IMR-90 (cell line): ENCODE data around the gene ARR3. TPM values are rescaled to one million over a fixed set of nuclear protein-coding genes. Genes with fewer than 3 reads are reported as not detected.

Experiments
- ATAC-seq: fragments of 200-7000 bp; cut with Tn5 transposase; 2 replicates; pipeline ENCODE4 v1.9.1; 2020; ENCODE audit warnings: low read depth, mild to moderate bottlenecking, moderate library complexity
- BruUV-seq: library from RNA; stranded (reverse); fragments of 400-500 nt; replicated peaks from 2 replicates; lab custom pipeline; 2021; lab: Mats Ljungman, UMichigan
- CTCF ChIA-PET: fragments of 300-600 bp; formaldehyde crosslinking; extraction: SDS; loops from one replicate; lab custom pipeline; 2021; ENCODE audit warnings: antibody characterized with exemption; lab: Yijun Ruan, JAX
- POLR2A ChIA-PET: fragments of 300-600 bp; sonication (Branson Sonifier 250); formaldehyde crosslinking; loops from one replicate; lab custom pipeline; 2022; ENCODE audit warnings: antibody characterized with exemption; ENCODE audit not compliant: unreplicated experiment; lab: Charles Lee
- DNase-seq: peaks from one replicate; pipeline ENCODE4 v3.0.0; 2013
- H2AFZ ChIP-seq: replicated peaks from 2 replicates; pipeline ENCODE3; 2013; ENCODE audit warnings: low read length, mild to moderate bottlenecking; ENCODE audit not compliant: poor library complexity
- H2AK5ac ChIP-seq: 2 replicates; pipeline ENCODE4 v1.6.1; 2013; ENCODE audit warnings: low read depth, low read length, inconsistent platforms
- H2AK9ac ChIP-seq: replicated peaks from 2 replicates; pipeline ENCODE3; 2013; ENCODE audit warnings: mild to moderate bottlenecking, low read depth, low read length, moderate library complexity; ENCODE audit not compliant: poor library complexity
- H2BK120ac ChIP-seq: 2 replicates; pipeline ENCODE4 v1.6.1; 2013; ENCODE audit warnings: low read depth, low read length, inconsistent platforms
- H2BK15ac ChIP-seq: 3 replicates; pipeline ENCODE4 v1.6.1; 2013; ENCODE audit warnings: low read depth, low read length, inconsistent platforms
- H2BK20ac ChIP-seq: 2 replicates; pipeline ENCODE4 v1.6.1; 2013; ENCODE audit warnings: low read depth, mild to moderate bottlenecking, inconsistent platforms, low read length, moderate library complexity
- H2BK5ac ChIP-seq: 2 replicates; pipeline ENCODE4 v1.6.1; 2013; ENCODE audit warnings: mild to moderate bottlenecking, low read depth, low read length, inconsistent platforms; ENCODE audit not compliant: poor library complexity, severe bottlenecking
- H3K14ac ChIP-seq: replicated peaks from 2 replicates; pipeline ENCODE4 v1.6.1; 2013; ENCODE audit warnings: low read depth, low read length, inconsistent platforms
- H3K18ac ChIP-seq: 2 replicates; pipeline ENCODE4 v1.6.1; 2013; ENCODE audit warnings: low read depth, low read length, control low read depth
- H3K23ac ChIP-seq: 2 replicates; pipeline ENCODE4 v1.6.1; 2013; ENCODE audit warnings: low read depth, low read length, inconsistent platforms
- H3K27ac ChIP-seq: 2 replicates; pipeline ENCODE4 v1.5.1; 2013; ENCODE audit warnings: mild to moderate bottlenecking, control low read depth, low read length; ENCODE audit not compliant: insufficient read depth
- H3K27me3 ChIP-seq: 2 replicates; pipeline ENCODE4 v1.6.1; 2013; ENCODE audit warnings: low read length; ENCODE audit not compliant: control insufficient read depth, insufficient read depth
- H3K36me3 ChIP-seq: 2 replicates; pipeline ENCODE4 v1.6.1; 2013; ENCODE audit warnings: low read length, mixed read lengths; ENCODE audit not compliant: control insufficient read depth, insufficient read depth
- H3K4ac ChIP-seq: 2 replicates; pipeline ENCODE4 v1.6.1; 2013; ENCODE audit warnings: low read depth, low read length, inconsistent platforms
- H3K4me1 ChIP-seq: 2 replicates; pipeline ENCODE4 v1.6.1; 2013; ENCODE audit warnings: low read length, mixed read lengths; ENCODE audit not compliant: control insufficient read depth, insufficient read depth
- H3K4me2 ChIP-seq: 2 replicates; pipeline ENCODE4 v1.6.1; 2013; ENCODE audit warnings: low read depth, mild to moderate bottlenecking, control low read depth, low read length, moderate library complexity
- H3K4me3 ChIP-seq: 2 replicates; pipeline ENCODE4 v1.5.1; 2013; ENCODE audit warnings: low read depth, mild to moderate bottlenecking, control low read depth, low read length, moderate library complexity; ENCODE audit not compliant: insufficient read depth
- H3K56ac ChIP-seq: 2 replicates; pipeline ENCODE4 v1.6.1; 2013; ENCODE audit warnings: low read length, inconsistent platforms; ENCODE audit not compliant: insufficient read depth; ENCODE audit errors: extremely low read depth
- H3K79me1 ChIP-seq, 2 experiments: 2 replicates each; pipeline ENCODE4 v1.6.1; 2013; ENCODE audit warnings: low read length in 2 of 2, inconsistent platforms in 1 of 2, low read depth in 1 of 2
- H3K9ac ChIP-seq: 2 replicates; pipeline ENCODE4 v1.6.1; 2013; ENCODE audit warnings: low read depth, low read length, control low read depth
- H3K9me1 ChIP-seq: 2 replicates; pipeline ENCODE4 v1.6.1; 2013; ENCODE audit warnings: low read length, inconsistent platforms; ENCODE audit not compliant: insufficient read depth
- H3K9me3 ChIP-seq: 2 replicates; pipeline ENCODE4 v1.6.1; 2013; ENCODE audit warnings: low read length; ENCODE audit not compliant: control insufficient read depth, insufficient read depth
- H4K20me1 ChIP-seq: 2 replicates; pipeline ENCODE4 v1.6.1; 2013; ENCODE audit warnings: low read length, inconsistent platforms; ENCODE audit not compliant: insufficient read depth
- H4K5ac ChIP-seq: 2 replicates; pipeline ENCODE4 v1.6.1; 2013; ENCODE audit warnings: mild to moderate bottlenecking, low read depth, low read length, control low read depth
- H4K8ac ChIP-seq, 2 experiments: 2 replicates each; pipeline ENCODE4 v1.6.1; 2013; ENCODE audit warnings: low read depth in 2 of 2, low read length in 2 of 2, control low read depth in 1 of 2, inconsistent platforms in 1 of 2
- H4K91ac ChIP-seq: 2 replicates; pipeline ENCODE4 v1.6.1; 2013; ENCODE audit warnings: low read depth, low read length, inconsistent platforms; ENCODE audit not compliant: insufficient read depth
- BHLHE40 ChIP-seq: fragments of 150-350 bp; IDR thresholded peaks from 2 replicates; pipeline ENCODE4 v1.6.1; 2016; ENCODE audit warnings: mild to moderate bottlenecking, low read depth, low read length
- CEBPB ChIP-seq: IDR thresholded peaks from 2 replicates; pipeline ENCODE4 v1.6.1; 2012; ENCODE audit warnings: low read depth, low read length, improper control_type of control experiment
- CHD1 ChIP-seq: IDR thresholded peaks from 2 replicates; pipeline ENCODE4 v1.6.1; 2012; ENCODE audit warnings: low read depth, low read length, improper control_type of control experiment
- CTCF ChIP-seq: conservative IDR thresholded peaks from 2 replicates; pipeline ENCODE4 v1.5.1; 2012; ENCODE audit warnings: mild to moderate bottlenecking, low read depth, low read length, improper control_type of control experiment
- ELK1 ChIP-seq: fragments of 150-350 bp; IDR thresholded peaks from 2 replicates; pipeline ENCODE4 v1.6.1; 2016; ENCODE audit warnings: low read depth, mild to moderate bottlenecking, low read length, moderate library complexity, borderline replicate concordance
- FOS ChIP-seq: fragments of 150-350 bp; IDR thresholded peaks from 2 replicates; pipeline ENCODE4 v1.6.1; 2016; ENCODE audit warnings: low read depth, low read length
- MAFK ChIP-seq: IDR thresholded peaks from 2 replicates; pipeline ENCODE4 v1.6.1; 2012; ENCODE audit warnings: low read depth, low read length, improper control_type of control experiment
- MAZ ChIP-seq: IDR thresholded peaks from 2 replicates; pipeline ENCODE4 v1.6.1; 2012; ENCODE audit warnings: low read depth, mild to moderate bottlenecking, low read length, improper control_type of control experiment, moderate library complexity, borderline replicate concordance
- MXI1 ChIP-seq: IDR thresholded peaks from 2 replicates; pipeline ENCODE4 v1.6.1; 2012; ENCODE audit warnings: low read depth, mild to moderate bottlenecking, low read length, moderate library complexity, borderline replicate concordance
- NFE2L2 ChIP-seq: fragments of 150-350 bp; IDR thresholded peaks from 2 replicates; pipeline ENCODE4 v1.6.1; 2016; ENCODE audit warnings: low read depth, mild to moderate bottlenecking, low read length
- RAD21 ChIP-seq: IDR thresholded peaks from 2 replicates; pipeline ENCODE4 v1.6.1; 2012; ENCODE audit warnings: low read length, improper control_type of control experiment
- RCOR1 ChIP-seq: IDR thresholded peaks from 2 replicates; pipeline ENCODE4 v1.6.1; 2012; ENCODE audit warnings: mild to moderate bottlenecking, low read length, improper control_type of control experiment; ENCODE audit not compliant: insufficient replicate concordance
- RFX5 ChIP-seq: IDR thresholded peaks from 2 replicates; pipeline ENCODE4 v1.8.0; 2012; ENCODE audit warnings: low read depth, mild to moderate bottlenecking, low read length, moderate library complexity
- SMC3 ChIP-seq: fragments of 150-350 bp; IDR thresholded peaks from 2 replicates; pipeline ENCODE4 v1.6.1; 2016; ENCODE audit warnings: low read depth, mild to moderate bottlenecking, antibody characterized with exemption, low read length, moderate library complexity
- WGBS, 2 experiments: methylation state at CpG; one replicate each; pipeline versions ENCODE4 v1.1.5 to v1.1.7; 2013; ENCODE audit warnings: missing lambda C conversion rate in 2 of 2; ENCODE audit not compliant: insufficient read length in 1 of 2; ENCODE audit errors: extremely low coverage in 2 of 2; 5-methylcytosine and 5-hydroxymethylcytosine counted together
- dilution Hi-C: fragments of 300-500 bp; cut with HindIII; formaldehyde crosslinking; loops from one replicate; pipeline ENCODE4 v1.14.3; 2018; ENCODE audit warnings: low sequenced_read_pairs; ENCODE audit not compliant: unreplicated experiment
- in situ Hi-C: fragments of 300-500 bp; cut with MboI; formaldehyde crosslinking; loops from 3 replicates; pipeline ENCODE4 v1.14.3; 2019; ENCODE audit warnings: low sequenced_read_pairs, inconsistent platforms, mixed read lengths
- intact Hi-C: fragments of 100-400 bp; cut with micrococcal nuclease; formaldehyde crosslinking; loops from 2 replicates; pipeline ENCODE4 v1.10.0; 2022
- polyA plus RNA-seq, 3 experiments: library from polyadenylated mRNA; depleted of rRNA; stranded (reverse); fragments of >200 nt; gene quantifications; 2 replicates each; pipeline ENCODE4 v1.2.3, GENCODE V29; 2012; ENCODE audit warnings: low replicate concordance in 1 of 3
- total RNA-seq: library from RNA; depleted of rRNA; stranded (reverse); fragments of >200 nt; gene quantifications from 2 replicates; pipeline ENCODE4 v1.2.3, GENCODE V29; 2012

Gene ARR3
- total and polyA plus RNA-seq, 2 of the 4 experiments (the other 2 are of a cell fraction): not detected

- no peaks in the 10 kb centered on the region for H3K36me3 ChIP-seq
- no peak overlapping the region for H2BK5ac ChIP-seq
- H2BK20ac ChIP-seq: no peak overlapping the region
- no peak overlapping the region for H2AK5ac ChIP-seq
- no TSS peak for BruUV-seq
- no peak overlapping the region for H2AFZ ChIP-seq
- no peak overlapping the region for H3K14ac ChIP-seq
- no peaks in the 10 kb centered on the region for H4K20me1 ChIP-seq
- 0 out of 2 replicates have a peak, but pooled peaks cover 2% of the 10 kb centered on the region for H3K4me1 ChIP-seq
- no peaks in the 10 kb centered on the region for H3K9me1 ChIP-seq
- H3K27me3 ChIP-seq: no peaks in the 10 kb centered on the region; the same call in 1 of the 2 replicates
- no peak overlapping the region for H4K91ac ChIP-seq
- H3K4me3 ChIP-seq: no peak overlapping the region
- H3K4me2 ChIP-seq: peak overlapping the region; percentile 81; the same call in 1 of the 2 replicates
- in situ Hi-C loops: no loop called here
- H3K9me3 ChIP-seq: no peaks in the 10 kb centered on the region
- ChIA-PET POLR2A (no interaction called here), CTCF (no interaction called here)
- H3K18ac ChIP-seq: peak overlapping the region; percentile 36; the same call in 1 of the 2 replicates
- dilution Hi-C loops: no loop called here
- no CpG with 5 or more reads among the region's 1 CpG for WGBS, 2 experiments
- no peak overlapping the region for H2AK9ac ChIP-seq
- no peak overlapping the region for H3K4ac ChIP-seq
- ATAC-seq: no peak
- TF ChIP-seq SMC3: no peak
- TF ChIP-seq MXI1: no peak
- no peak for TF ChIP-seq RCOR1
- TF ChIP-seq CEBPB: no peak
- TF ChIP-seq CHD1: no peak
- no peak for TF ChIP-seq CTCF
- no peak for TF ChIP-seq MAFK
- no peak for TF ChIP-seq BHLHE40
- TF ChIP-seq RAD21: no peak
- TF ChIP-seq NFE2L2: no peak
- no peak for TF ChIP-seq FOS
- no peak for TF ChIP-seq MAZ
- no peak for TF ChIP-seq RFX5
- no peak for TF ChIP-seq ELK1
- H3K79me1 ChIP-seq: peaks cover 0 to 12% of the 10 kb centered on the region in 2 experiments; a peak in 3 of 4 replicates
- peak; percentile 52 for DNase-seq
- no peak overlapping the region for H3K23ac ChIP-seq
- intact Hi-C loops: loop anchor here (5.0 kb wide), 1 partner anchor 1801 kb away; no protein-coding TSS in a partner anchor
- no peak overlapping the region for H2BK120ac ChIP-seq
- no peak overlapping the region for H3K27ac ChIP-seq
- H4K5ac ChIP-seq: no peak overlapping the region
- H2BK15ac ChIP-seq: no peak overlapping the region
- no peak overlapping the region for H3K9ac ChIP-seq
- no peak overlapping the region for H4K8ac ChIP-seq
- no peak overlapping the region for H3K56ac ChIP-seq
Measured at GRCh38 chrX:70313503-70313902, 45.4 kb downstream of the ARR3 start.
